DMS114 treated with DMSO at 0.1 percent for 48 hours (cell line): ENCODE data around the gene L3MBTL1.

Experiments used
- DNase-seq: peaks from one replicate; lab custom pipeline; 2025; ENCODE audit not compliant: unreplicated experiment; lab: John Stamatoyannopoulos, UW

L3MBTL1 gene

DNA sequence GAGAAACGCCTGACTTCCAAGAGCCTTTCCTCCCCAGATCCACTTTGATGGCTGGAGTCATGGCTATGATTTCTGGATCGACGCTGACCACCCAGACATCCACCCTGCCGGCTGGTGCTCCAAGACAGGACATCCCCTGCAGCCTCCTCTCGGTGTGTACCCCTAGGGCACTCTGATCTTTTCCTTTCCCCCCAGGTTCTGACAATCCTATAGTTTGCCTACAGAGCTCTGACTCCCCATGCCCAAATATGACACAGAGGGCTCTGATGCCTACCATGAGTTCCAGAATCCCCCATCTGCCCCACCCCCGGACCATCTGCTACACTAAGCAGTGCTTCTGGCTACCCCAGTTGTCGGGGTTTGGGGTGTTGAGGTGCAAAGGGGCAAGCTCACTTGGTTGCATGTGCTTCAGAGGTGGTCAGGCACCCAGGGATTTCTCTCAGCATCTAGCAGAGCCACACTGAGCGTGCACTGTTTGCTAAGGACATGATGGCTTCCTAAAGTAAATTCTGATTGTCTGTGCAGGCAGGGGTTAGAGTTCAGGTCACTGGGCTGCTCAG lies 27.4 kb downstream of the L3MBTL1 start:
- DNase-seq, result no peak

DNA sequence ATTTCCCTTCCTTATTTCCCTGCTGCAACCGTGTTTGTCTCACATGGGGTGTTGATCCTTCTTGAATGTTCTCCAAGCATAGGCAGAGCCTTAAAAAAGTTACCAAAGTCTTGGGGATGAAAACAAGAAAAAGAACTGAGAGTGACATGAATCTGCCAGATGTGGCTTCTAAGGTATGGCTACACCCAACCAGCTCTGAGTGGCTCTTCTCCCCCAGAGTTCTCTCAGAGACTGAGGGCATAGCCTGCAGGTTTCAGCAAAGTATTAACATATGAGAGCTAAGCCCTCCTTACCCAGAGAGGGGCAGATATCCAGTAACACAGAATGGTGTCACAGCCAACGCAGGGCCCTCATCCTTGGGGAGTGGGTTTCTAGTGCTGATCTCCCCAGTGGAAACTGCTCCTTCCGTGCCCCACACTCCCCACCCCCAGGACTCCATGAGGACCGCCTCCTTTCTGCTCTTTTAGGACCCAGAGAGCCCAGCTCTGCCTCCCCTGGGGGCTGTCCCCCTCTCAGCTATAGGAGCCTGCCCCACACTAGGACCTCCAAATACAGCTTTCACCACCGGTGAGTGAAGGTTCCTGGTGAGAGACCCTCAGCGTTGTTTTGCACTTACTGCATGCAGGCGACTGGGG lies 28.0 kb downstream of the L3MBTL1 start:
- no peak for DNase-seq

DNA sequence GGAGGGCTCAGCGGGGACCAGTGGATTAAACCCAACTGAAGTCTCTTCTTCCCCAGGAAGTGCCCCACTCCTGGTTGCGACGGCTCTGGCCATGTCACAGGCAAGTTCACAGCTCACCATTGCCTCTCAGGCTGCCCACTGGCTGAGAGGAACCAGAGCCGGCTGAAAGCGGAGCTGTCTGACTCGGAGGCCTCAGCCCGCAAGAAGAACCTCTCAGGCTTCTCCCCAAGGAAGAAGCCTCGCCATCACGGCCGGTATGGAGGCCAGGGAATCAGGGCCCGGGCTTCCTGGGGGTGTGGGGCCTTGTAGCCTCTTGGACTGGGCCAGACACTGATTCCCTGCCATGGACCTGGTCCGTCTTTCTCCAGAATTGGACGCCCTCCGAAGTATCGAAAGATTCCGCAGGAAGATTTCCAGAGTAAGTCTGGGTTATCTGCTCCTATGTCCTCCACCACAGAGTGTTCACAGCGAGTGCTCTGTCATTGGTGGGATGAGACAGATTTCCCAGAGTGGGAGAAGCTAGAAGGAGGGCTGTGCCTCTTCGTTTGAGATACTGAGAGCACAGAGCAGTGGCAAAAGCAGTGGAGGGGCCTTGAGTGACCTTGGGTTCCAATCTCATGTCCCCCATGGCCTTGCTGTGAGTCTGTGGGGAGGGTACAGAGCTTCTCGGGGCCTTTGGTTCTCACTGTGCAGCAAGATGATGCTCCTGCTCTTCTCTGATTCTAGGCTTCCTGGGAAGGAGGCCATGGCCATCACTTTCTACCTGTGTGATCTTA lies 28.7 kb downstream of the L3MBTL1 start:
- no peak for DNase-seq

DNA sequence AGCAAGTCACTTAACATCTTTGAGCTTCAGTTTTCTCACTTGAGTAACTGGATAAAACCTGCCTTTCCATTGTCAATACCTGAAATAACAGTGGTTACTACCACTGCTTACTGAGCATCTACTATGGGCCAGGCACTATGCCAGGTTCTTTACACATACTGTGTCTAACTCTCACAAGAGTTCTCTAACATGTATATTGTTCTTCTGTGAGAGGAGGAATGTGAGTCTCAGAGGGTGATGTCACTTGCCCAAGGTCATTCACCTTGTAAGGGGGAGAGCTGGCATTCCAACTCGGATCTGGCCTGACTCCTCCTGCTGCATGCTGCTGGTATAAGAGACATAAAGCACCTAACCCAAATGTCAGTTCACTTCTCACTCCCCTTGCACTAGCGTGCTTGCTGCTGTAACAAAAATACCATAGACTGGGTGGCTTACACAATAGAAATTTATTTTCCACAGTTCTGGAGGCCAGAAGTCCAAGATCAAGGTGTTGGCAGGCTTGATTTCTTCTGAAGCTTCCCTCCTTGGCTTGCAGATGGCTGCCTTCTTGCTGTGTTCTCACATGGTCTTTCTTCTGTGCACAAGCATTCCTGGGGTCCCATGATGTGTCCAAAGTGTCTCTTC lies 29.4 kb downstream of the L3MBTL1 start:
- DNase-seq, result no peak

DNA sequence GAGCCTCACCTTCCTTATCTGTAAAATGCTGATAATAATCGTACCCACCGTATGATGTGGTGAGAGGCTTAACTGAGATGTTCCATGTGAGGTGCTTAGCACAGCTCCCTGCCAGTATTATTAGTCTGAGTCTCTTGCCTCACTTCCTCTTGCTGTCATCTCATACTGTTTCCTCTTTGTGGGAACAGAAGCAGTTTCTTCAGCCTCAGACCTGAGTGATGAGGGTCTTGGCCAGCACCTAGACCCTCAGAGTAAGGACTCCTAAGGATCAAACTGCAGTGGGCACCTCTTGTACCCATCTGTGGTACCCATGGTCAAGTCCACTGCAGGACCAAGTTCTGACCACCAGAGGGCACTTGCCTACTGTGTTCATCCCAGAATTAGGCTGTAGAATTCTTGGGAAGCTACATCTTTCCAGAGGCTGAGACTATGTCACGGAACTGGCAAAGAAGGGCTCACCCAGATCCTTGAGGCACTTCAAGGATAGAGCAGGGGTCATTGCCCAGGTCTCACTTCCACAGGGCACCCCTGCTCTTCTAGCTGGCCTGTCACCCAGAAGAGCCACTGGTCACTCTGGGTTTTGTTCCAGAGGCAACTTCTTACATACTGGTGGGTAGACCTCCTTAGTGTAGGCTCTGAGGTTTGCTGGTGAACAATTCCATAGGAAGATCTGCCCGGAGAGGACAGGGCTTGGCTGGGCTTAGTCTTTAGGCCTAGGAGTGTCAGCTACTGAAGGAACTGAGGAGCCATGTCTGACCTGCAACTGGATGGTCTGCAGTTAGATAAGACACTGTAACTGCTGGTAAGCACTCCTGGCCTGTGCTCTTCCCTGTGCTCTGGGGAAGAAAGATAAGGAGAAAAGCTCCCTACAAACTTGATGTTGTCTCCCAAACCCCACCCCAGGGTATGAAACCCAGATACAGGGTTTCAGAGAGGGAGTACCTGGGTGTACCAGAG lies 30.7 kb downstream of the L3MBTL1 start:
- peak; percentile 4 for DNase-seq

DNA sequence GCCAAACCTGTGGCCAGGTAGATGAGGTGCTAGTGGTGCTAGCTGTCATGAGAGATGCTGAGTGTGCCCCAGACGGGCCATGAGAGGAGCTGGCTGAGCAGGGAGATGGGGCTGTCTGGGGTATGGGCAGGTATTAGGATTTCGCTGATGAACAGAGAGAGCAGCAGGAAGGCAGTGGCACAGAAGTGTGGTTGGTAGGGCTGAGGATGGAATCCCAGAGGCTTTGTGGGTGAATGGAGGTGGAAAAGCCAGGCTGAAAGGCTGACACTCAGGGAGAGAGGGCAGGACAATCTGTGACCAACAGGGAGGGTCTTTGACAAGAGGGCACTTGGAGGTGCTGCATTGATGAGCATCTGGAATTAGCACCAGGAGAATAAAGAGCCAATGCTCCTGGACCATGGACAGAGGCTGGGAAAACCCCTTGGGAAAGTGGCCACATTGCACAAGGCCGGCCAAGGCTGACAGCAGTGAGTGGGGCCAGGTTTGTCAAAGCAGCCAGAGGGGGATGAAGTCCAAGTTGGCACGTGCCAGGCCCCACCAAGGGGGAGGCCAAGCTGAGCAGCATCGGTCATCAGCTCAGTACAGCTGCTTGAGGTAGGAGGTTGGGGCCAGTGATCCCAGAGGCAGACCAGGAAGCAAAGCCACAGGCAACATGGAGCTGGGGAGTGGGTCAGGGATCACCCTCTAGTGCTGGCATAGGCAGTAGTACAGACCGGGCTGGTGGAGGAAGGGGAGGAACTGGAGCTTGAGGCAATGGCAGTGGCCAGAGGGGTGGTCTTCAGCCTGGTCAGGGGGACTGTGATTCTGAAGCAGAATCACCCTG lies 31.6 kb downstream of the L3MBTL1 start:
- DNase-seq, result no peak

DNA sequence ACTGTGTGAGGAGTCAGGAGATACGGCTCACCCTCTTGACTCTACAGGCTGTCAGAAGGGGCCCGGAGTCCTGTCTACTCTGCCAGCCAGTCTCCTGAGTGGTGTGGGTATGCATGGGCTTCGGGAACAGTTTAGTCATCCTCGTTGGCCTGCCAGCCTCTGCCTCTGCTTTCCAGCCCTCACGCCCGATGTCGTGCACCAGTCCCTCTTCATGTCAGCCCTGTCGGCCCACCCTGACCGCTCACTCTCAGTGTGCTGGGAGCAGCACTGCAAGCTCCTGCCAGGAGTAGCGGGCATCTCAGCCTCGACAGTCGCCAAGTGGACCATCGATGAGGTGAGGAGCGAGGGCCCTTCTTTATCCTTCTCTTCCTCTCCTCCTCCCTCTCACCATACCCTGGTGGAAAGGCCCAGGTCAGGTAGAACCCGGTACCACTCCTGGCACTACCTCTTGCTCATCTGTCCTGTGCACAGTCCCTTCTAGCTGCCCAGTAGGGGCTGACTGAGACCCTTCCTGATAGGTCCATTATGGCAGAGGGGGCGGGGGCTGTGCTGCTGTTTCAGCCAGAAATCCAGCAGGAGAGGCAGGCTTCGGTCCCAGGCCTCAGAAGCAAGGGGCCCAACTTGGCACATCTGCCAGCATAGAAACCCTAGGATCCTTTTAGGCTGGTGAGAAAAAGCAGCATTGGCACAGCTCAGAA lies 32.6 kb downstream of the L3MBTL1 start:
- DNase-seq, result no peak

DNA sequence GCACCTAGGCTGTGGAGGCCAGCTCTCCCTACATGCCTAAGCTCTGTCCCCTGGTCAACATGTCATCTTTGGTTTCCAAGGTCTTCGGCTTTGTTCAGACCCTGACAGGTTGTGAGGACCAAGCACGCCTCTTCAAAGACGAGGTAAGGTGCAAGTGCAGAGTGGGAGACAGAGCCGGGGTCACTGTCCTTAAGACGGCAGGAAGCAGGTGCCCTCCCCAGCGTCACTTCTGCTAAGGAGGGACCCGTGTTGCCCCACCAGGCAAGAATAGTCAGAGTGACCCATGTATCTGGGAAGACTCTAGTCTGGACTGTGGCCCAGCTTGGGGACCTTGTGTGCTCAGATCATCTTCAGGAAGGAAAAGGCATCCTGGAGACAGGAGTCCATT lies 33.2 kb downstream of the L3MBTL1 start:
- DNase-seq, result no peak

DNA sequence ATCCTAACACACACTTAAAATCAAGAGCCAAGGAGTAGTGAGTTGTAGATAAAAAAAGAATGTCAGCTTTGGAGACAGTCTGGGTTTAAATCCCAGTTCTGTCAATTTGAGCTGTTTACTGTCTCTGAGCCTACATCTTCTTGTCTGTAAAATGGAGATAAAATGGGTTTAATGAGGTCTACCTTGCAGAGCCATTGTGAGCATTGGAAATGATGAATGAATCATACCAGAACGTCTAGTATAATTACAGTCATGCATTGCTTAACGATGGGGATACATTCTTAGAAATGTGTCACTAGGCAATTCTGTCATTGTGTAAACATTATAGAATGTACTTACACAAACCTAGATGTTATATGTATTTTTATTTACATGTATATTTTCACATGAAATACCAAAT lies 33.7 kb downstream of the L3MBTL1 start:
- DNase-seq, result no peak

DNA sequence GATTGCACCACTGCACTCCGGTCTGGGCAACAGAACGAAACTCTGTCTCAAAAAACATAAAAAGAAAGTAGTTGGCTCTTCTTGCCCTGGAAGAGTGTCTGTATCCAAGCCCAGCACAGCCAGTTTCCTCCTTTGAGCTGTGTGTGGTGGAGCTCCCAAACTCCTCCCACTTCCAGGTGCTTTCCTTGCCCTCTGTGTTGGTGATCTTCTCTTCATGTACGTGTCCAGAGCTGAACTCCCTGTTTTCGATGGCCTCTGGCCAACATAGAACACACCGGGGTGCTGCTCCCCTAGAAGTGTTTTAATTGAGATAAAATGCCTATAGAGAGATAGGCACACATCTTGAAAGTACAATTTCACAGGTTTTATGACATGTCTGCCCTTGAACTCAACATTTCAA lies 34.7 kb downstream of the L3MBTL1 start:
- DNase-seq, result no peak

DNA sequence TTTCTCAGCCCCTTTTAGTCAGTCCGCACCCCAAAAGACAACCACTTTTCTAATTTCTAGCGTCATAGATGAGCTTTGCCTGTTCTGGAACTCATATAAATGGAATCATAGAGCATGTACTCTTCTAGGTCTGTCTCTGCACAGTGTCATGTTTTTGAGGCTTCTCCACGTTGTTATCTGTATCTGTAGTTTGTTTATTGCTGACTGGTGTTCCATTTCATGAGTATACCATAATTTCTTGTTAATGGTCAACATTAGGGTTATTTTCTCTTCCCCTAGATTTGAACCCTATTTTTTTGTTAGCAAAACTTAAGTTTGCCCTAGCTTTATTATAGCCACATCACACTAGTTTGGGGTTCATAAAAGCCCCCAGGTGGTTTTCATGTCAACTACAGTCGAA lies 35.2 kb downstream of the L3MBTL1 start:
- no peak for DNase-seq

DNA sequence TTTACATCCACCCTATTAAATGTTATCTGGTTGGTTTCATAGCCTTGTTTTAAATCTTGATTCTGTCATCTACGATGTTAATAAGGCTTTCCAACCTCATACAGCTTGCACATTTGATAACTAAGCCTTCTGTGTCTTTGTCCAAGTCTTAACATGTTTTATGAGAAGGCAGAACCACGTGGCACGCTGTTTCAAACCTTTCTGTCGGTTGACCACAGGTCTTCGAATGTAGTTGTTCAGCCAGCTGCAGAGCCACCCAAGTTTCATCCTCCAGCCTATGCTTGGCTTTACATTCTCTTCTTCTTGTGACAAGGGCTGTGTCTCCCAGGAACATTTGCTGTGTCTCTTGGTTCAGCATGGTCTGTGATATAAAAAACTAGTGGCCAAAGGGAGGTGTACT lies 35.6 kb downstream of the L3MBTL1 start:
- DNase-seq, result no peak

DNA sequence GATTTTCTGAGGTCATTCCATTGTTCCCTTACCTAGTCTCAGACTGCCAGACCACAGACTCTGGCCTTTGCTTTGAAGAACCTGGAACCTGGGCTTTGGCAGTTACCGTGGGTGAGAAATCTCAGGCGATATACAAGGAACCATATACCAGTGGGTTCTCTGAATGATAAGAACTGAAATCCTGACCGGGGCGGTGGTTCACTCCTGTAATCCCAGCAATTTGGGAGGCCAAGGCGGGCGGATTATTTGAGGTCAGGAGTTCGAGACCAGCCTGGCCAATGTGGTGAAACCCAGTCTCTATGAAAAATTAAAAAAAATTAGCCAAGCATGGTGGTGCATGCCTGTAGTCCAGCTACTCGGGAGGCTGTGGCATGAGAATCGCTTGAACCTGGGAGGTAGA lies 37.0 kb downstream of the L3MBTL1 start:
- no peak for DNase-seq

DNA sequence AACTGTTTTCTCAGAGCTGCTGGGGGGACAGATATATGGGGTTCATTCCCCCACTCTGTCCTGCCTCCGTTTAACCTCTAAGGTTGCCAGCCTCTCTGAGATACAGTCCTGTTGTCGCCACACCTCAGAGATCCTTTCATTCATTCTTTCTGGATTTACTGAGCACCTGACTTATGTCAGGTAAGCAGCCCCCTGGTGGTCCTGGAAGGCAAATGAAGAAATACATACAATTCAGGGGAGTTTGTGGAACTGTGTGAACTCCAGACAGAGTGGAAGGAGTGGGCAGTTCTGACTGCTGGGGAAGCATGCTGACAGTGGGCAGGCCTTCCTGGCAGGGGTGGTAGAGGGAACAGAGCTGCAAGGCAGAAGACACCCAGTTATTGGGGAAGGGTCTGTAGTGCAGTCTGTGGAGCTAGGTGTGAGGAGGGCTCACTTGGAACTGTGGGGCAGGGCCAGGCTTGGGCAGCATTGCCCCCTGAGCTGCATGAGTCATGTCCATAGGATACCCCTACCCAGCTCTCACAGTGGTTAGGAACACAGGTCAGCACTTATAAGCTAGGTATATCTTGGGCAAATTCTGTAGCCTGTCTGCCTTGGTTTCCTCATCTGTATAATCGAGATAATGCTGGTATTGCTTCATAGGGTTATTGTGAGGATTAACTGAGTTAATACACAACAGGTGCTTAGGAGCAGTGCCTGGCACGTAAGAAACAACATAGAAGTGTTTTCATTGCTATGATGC lies 38.5 kb downstream of the L3MBTL1 start:
- DNase-seq, result no peak

DNA sequence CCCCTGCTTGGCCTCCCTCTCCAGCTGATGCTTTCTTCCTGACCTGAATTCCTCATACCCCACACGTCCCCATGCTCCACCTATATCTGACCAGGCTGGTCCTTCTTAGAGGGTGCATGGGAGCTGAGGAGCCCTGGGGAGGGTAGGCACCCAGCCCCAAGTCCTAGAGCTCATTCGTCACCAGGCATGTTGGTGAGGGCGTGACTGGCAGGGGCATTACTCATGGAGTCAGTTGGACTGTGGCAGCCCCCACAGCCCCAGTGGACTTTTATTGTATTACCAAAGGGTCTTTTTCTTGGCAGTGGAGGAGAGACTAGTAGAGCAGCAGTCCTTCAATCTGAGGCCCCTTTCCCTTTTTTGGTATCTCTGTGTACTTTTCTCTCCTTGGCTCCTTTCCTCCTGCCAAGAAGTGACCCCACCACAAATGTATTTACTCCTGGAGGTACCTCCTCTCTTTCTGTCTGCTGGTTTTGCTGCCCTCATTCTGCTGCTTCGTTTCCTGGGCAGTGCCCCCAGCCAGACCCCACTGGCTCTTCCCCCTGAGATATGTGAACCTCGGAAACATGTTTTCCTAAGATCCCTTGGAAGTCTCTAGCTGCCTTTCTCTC lies 40.9 kb downstream of the L3MBTL1 start:
- DNase-seq, result no peak

DNA sequence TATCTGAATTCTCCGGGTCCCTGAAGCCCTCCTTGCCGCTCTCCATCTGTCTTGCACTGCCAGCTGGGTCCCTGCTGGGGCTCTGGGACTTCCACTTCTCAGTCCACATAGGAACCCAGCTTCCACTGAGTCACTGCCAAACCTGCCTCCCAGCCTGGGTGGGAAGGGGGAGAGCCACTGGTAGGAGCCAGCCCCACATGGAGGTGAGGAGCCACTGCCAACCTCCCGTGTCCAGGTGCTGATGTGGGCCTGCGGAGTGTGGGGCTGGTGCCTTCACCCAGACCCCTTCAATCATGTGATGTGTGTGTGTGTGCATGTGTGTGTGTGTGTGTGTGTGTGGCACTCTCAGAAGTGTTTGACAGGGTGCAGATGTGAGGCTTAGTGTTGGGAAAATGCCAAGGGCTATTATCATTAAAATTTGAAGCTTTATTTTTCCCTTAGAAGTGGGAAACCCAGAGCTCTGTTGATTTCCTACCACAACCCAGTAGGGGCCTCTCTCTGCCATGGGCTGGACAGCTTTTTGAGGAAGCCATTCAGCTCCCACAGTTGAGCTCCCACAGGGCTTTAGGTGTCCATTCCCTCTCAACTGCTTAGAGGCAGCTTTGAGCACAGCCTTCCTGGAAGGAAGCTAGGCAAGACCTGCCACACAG lies 42.0 kb downstream of the L3MBTL1 start:
- DNase-seq, result no peak

DNA sequence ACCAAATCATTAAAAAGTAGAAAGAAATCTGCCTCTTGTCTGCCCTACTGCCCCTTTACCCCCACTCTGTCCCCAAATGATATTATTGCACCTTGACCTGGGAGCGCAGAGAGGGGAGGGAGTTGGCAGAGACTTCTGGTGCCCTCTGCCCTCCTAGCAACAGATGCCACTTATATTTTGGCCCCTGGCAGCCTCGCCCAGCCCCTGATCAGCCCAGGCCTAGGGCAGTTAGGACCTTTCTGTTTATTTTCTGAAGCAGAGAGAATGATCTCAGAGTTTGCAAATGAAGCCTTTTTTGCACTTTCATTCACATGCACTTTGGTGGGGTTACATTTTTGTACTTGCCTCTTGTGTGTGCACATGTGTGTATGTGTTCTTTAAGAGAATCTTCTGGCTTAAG lies 43.0 kb downstream of the L3MBTL1 start:
- DNase-seq, result no peak

DNA sequence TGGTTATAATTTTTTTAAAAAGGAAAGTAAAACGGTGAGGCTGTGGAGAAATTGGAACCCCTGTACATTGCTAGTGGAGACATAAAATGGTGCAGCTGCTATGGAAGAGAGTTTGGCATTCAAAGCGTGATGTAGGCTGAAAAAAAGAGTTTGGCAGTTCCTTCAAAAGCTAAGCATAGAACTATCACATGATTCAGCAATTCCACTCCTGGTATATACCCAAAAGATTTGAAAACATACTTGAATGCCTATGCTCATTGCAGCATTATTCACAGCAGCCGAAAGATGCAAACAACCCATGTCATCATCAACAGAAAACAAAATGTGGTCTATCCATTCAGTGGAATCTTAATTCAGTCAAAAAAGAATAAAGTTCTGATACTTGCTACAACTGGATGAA lies 46.9 kb downstream of the L3MBTL1 start:
- DNase-seq, result no peak
